Endothelial cell of umbilical vein (primary cell): Measurements from ENCODE around the gene ZNF48.

Source experiments
- CTCF ChIP-seq, 2 donors: IDR thresholded peaks; 1 replicate in 1 of 2; 2 replicates in 1 of 2; pipeline ENCODE4 v1.5.1; 2011; ENCODE audit warnings: low read length in 2 of 2, mild to moderate bottlenecking in 2 of 2, moderate library complexity in 2 of 2, control low read depth in 1 of 2, inconsistent platforms in 1 of 2, low read depth in 1 of 2; ENCODE audit not compliant: insufficient read depth in 1 of 2; ENCODE audit errors: extremely low read depth in 1 of 2
- EZH2 ChIP-seq: IDR thresholded peaks from 2 replicates; pipeline ENCODE4 v1.6.1; 2012; ENCODE audit warnings: borderline replicate concordance, low read depth, mild to moderate bottlenecking, moderate library complexity, low read length, inconsistent platforms; ENCODE audit not compliant: severe bottlenecking
- FOS ChIP-seq: IDR thresholded peaks from 2 replicates; pipeline ENCODE4 v1.6.1; 2011; ENCODE audit warnings: mild to moderate bottlenecking, low read length, moderate library complexity, borderline replicate concordance; ENCODE audit not compliant: insufficient read depth
- MAX ChIP-seq: IDR thresholded peaks from 2 replicates; pipeline ENCODE4 v1.6.1; 2011; ENCODE audit not compliant: insufficient read depth, insufficient read length
- MYC ChIP-seq: IDR thresholded peaks from one replicate; pipeline ENCODE4 v1.6.1; 2011; ENCODE audit warnings: mild to moderate bottlenecking, low read depth, low read length
- POLR2A ChIP-seq: IDR thresholded peaks from 2 replicates; pipeline ENCODE4 v1.6.1; 2012; ENCODE audit warnings: low read depth, mild to moderate bottlenecking, control low read depth, low read length
- POLR2AphosphoS5 ChIP-seq: IDR thresholded peaks from 2 replicates; pipeline ENCODE4 v1.6.1; 2012; ENCODE audit warnings: low read depth, mild to moderate bottlenecking, control low read depth, low read length, moderate library complexity; ENCODE audit not compliant: insufficient read depth

GRCh38 chr16:30398661-30399434, 3.6 kb downstream of the ZNF48 start:
- no peak for TF ChIP-seq POLR2A
- TF ChIP-seq CTCF (IDR thresholded peaks at IDR 0.05; ENCODE audit: extremely low read depth in 1 of 2, insufficient read depth in 1 of 2, low read depth in 1 of 2, low read length in 2 of 2) = no peak
- TF ChIP-seq MAX = no peak
- no peak for TF ChIP-seq EZH2
- no peak for TF ChIP-seq POLR2AphosphoS5
- TF ChIP-seq MYC = no peak
- no peak for TF ChIP-seq FOS
